Renal pelvis (tissue), 4 donors: Measurements from ENCODE around the gene PACS2. TPM values are rescaled to one million over a fixed set of nuclear protein-coding genes. Genes with fewer than 3 reads are reported as not detected.

Source experiments
- DNase-seq: peaks from one replicate; pipeline ENCODE4 v3.0.0-alpha.2; 2013
- polyA plus RNA-seq, 3 donors: library from polyadenylated mRNA; unstranded; fragments of 120-200 nt; gene quantifications; one replicate each; pipeline ENCODE4 v1.2.1, GENCODE V29; 2013; ENCODE audit not compliant: insufficient read length in 3 of 3

PACS2 gene
- polyA plus RNA-seq, 3 donors = 76.2 to 89.4 (median 84.1) TPM

GRCh38 chr14:105384041-105384557 is 69.6 kb downstream of the PACS2 start:
- no peak for DNase-seq

- DNase-seq = no peak
These were observed 70.2 kb downstream of the PACS2 start for GRCh38 chr14:105384605-105385321.

- no peak for DNase-seq
These were observed 70.7 kb downstream of the PACS2 start for GRCh38 chr14:105385322-105385637.

GRCh38 chr14:105385698-105386365 is 71.3 kb downstream of the PACS2 start:
- no peak for DNase-seq

- DNase-seq = no peak
These were observed 72.3 kb downstream of the PACS2 start for GRCh38 chr14:105386581-105387529.

- no peak for DNase-seq
These were observed 73.0 kb downstream of the PACS2 start for GRCh38 chr14:105387530-105387922.

GRCh38 chr14:105388110-105388951 is 73.8 kb downstream of the PACS2 start:
- DNase-seq = no peak

- no peak for DNase-seq
These were observed 74.4 kb downstream of the PACS2 start for GRCh38 chr14:105388976-105389375.

GRCh38 chr14:105389534-105389933 is 75.0 kb downstream of the PACS2 start:
- no peak for DNase-seq

- DNase-seq = no peak
These were observed 75.7 kb downstream of the PACS2 start for GRCh38 chr14:105389976-105390848.

- DNase-seq = no peak
These were observed 76.4 kb downstream of the PACS2 start for GRCh38 chr14:105390849-105391500.

GRCh38 chr14:105391541-105391940 is 77.0 kb downstream of the PACS2 start:
- DNase-seq = no peak

GRCh38 chr14:105392131-105393090 is 77.9 kb downstream of the PACS2 start:
- DNase-seq = no peak

- no peak for DNase-seq
These were observed 78.6 kb downstream of the PACS2 start for GRCh38 chr14:105393151-105393550.

- DNase-seq = no peak
These were observed 80.4 kb downstream of the PACS2 start for GRCh38 chr14:105394714-105395537.

- DNase-seq = no peak
These were observed 80.9 kb downstream of the PACS2 start for GRCh38 chr14:105395538-105395854.

GRCh38 chr14:105397350-105397931 is 82.9 kb downstream of the PACS2 start:
- DNase-seq = no peak
